Globus pallidus (tissue), 1 donor: Measurements from ENCODE around the gene RNASE4.

Experiments
- DNase-seq: peaks from one replicate; pipeline ENCODE4 v3.0.0-alpha.2; 2015; ENCODE audit warnings: low spot score

Gene RNASE4

DNA sequence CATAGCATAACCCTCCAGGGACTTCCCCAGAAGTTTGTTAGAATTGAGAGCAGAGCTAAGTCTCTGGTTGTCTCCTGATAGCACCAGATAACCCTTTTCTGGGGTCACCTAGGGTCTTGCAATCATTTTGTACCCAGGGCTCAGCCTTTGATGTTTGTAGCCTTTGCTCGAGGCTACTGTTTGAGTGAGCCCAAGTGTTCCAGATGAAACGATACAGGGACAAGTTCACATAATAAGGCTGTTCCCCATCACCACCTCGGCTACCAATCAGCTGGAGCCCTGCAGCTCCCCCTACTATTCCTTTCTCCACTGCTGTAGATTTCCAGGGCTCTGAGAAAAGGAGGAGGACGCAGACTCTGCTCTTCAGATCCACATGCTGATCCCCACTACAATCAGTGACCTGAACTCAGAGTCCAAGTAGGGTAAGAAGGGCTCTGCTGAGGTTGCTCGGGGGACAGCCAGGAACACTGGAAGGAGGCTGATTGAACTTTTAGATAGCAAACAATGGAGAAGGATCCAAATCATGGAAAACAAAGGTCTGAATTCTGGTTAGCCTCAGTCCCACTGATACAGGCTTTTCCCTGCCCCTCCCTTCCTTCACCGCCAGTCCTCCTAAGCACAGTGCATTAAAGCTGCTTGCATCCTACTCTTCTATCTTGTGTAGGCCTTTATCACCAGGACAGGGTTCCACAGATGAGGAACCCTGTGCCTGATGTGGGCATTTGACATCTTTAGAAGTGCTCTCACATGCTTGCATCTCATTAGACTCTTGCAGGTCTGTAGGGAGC lies 61.4 kb downstream of the RNASE4 start, which contains the start of gene EDDM3A:
TSS of gene EDDM3A (plus strand) at position 317 of the 788 bp plus-strand sequence. CDS start 1,694 bp downstream, outside the sequence.
- no peak for DNase-seq

DNA sequence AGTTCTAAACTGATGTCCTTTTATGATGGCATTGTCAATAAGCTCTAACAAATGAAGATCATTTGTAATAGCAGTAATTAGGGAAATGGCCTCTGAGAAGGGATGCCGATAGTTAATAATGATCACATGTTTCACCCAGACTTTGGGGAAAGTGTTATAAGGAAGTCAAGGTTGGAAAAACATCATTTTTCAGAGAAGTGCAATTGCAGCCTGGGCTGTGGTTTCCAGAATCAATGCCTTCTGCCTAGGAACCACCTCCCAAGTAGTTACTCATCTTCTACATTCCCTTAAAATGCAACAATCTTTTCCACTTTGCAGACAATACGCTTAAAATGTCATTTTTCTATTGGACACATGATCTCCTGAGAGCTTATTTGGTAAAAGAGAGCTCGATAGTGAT lies 62.2 kb downstream of the RNASE4 start:
- no peak for DNase-seq

DNA sequence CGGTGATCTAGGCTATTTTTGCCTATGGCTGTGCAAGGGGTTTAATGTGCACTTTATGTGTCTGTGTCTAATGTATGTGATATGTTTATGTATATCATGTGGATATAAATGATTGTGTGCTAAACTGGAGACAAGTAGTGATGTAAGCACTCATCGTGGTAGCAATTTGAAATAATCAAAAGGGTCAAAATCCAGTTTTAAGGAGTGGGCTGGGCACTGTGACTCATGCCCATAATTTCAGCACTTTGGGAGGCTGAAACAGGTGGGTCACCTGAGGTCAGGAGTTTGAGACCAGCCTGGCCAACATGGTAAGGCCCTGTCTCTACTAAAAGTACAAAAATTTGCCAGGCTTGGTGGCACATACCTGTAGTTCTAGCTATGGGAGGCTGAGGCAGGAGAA lies 64.1 kb downstream of the RNASE4 start:
- DNase-seq, result no peak

DNA sequence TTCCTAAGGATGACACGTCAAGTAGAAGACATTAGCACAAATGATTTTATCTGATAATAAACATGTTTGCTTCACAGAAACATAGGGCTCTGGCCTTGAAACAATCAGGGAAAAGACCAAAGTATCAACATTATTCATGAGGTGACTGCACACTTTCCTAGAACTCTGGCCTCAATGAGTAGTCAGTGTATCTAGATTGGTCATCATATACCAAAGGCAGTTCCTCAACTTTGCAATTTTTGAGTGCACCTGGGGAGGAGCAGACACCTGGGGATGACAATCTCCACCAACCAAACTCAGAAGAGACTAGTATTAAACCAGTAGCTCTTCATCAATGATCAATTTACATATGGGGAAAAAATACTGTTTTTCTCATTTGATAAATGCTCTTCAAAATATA lies 65.8 kb downstream of the RNASE4 start:
- no peak for DNase-seq
